Measurements from ENCODE around the gene ARID1B. TPM values are rescaled to one million over a fixed set of nuclear protein-coding genes. Genes with fewer than 3 reads are reported as not detected.
A peak's percentile ranks its signal among the peaks of the same experiment; 100 is the strongest.

Gene ARID1B
- total RNA-seq, 1 donor from 2014 or later, result 97.2 TPM

DNA sequence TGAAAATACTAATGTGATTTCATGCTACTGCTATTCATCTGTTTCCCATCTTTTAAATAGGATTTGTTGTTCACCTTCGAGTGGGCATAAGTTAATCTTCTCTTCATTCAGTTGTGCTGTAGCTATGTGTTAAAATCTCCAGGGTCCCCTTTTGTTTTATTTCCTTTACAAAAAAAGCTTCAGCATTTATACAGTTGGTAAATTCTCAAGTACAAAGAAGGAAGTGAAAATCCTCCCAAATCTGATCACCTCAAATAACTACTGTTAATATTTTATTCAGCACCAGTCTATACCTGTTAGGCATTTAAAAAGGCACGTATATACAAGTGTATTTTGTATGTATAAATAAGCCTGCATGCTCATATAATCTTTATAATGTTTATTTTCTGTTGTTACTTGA lies 294.9 kb downstream of the ARID1B start:
- H3K36me3 Mint-ChIP-seq, result peaks cover 16% of the 10 kb centered on the region
- TF ChIP-seq, protein P1, sequence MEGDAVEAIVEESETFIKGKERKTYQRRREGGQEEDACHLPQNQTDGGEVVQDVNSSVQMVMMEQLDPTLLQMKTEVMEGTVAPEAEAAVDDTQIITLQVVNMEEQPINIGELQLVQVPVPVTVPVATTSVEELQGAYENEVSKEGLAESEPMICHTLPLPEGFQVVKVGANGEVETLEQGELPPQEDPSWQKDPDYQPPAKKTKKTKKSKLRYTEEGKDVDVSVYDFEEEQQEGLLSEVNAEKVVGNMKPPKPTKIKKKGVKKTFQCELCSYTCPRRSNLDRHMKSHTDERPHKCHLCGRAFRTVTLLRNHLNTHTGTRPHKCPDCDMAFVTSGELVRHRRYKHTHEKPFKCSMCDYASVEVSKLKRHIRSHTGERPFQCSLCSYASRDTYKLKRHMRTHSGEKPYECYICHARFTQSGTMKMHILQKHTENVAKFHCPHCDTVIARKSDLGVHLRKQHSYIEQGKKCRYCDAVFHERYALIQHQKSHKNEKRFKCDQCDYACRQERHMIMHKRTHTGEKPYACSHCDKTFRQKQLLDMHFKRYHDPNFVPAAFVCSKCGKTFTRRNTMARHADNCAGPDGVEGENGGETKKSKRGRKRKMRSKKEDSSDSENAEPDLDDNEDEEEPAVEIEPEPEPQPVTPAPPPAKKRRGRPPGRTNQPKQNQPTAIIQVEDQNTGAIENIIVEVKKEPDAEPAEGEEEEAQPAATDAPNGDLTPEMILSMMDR (conservative IDR thresholded peaks at IDR 0.05), result no peak
- no peak overlapping the region for H3K4me3 Mint-ChIP-seq
- H3K27me3 Mint-ChIP-seq, result no peaks in the 10 kb centered on the region
- H3K4me1 Mint-ChIP-seq (ENCODE audit: unreplicated experiment), result peaks cover 48% of the 10 kb centered on the region
- no peak for DNase-seq (ENCODE audit: extremely low spot score, unreplicated experiment)
- no peak overlapping the region for H3K27ac Mint-ChIP-seq
- no peaks in the 10 kb centered on the region for H3K9me3 Mint-ChIP-seq

DNA sequence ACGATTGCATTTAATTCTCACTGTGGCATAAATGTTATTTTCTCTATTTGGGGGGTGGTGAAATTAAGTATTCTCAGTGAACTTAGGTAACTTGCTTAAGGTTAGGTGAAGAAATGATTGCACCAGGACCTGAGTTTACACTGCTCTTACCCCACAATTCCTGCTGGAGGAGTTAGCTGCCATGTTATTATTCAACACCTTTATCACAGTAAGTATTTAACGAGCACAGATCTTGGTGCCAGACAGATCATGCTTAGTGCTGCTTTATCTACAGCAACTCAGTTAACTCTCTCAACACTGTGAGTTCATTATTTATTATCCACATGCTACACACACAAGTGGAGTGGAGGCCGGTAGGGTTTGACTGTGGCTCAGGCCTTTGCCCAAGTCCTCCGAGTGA lies 296.4 kb downstream of the ARID1B start:
- Mint-ChIP-seq H3K9me3 (no peaks in the 10 kb centered on the region), H3K4me1 (ENCODE audit: unreplicated experiment) (peaks cover 47% of the 10 kb centered on the region), H3K27ac (no peak overlapping the region), H3K36me3 (peaks cover 16% of the 10 kb centered on the region), H3K4me3 (no peak overlapping the region), H3K27me3 (no peaks in the 10 kb centered on the region)
- TF ChIP-seq, protein P1 (conservative IDR thresholded peaks at IDR 0.05), result no peak
- DNase-seq (ENCODE audit: extremely low spot score, unreplicated experiment), result no peak

DNA sequence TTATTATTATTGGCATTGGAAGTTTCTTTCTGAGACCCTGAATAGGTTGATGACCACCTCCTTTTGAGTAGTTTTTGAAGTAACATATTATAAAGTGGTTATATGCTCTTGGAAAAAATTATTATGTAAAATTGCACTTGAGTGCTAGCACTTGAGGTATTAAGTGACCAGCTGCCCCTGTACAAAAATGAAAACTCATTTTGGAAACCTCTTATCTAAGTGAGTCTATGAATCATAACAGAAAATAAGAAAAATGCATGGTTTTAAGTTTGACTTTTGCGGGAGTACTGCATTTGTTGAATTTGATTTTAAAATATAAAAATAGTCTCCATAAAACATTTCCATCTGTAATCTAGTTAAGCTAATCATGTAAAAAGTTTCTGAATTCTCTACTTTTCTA lies 297.8 kb downstream of the ARID1B start:
- no peaks in the 10 kb centered on the region for H3K27me3 Mint-ChIP-seq
- H3K9me3 Mint-ChIP-seq, result no peaks in the 10 kb centered on the region
- TF ChIP-seq, protein P1 (conservative IDR thresholded peaks at IDR 0.05), result no peak
- no peak overlapping the region for H3K4me3 Mint-ChIP-seq
- peaks cover 43% of the 10 kb centered on the region for H3K4me1 Mint-ChIP-seq (ENCODE audit: unreplicated experiment)
- H3K27ac Mint-ChIP-seq, result no peak overlapping the region
- no peak for DNase-seq (ENCODE audit: extremely low spot score, unreplicated experiment)
- H3K36me3 Mint-ChIP-seq, result peaks cover 16% of the 10 kb centered on the region

DNA sequence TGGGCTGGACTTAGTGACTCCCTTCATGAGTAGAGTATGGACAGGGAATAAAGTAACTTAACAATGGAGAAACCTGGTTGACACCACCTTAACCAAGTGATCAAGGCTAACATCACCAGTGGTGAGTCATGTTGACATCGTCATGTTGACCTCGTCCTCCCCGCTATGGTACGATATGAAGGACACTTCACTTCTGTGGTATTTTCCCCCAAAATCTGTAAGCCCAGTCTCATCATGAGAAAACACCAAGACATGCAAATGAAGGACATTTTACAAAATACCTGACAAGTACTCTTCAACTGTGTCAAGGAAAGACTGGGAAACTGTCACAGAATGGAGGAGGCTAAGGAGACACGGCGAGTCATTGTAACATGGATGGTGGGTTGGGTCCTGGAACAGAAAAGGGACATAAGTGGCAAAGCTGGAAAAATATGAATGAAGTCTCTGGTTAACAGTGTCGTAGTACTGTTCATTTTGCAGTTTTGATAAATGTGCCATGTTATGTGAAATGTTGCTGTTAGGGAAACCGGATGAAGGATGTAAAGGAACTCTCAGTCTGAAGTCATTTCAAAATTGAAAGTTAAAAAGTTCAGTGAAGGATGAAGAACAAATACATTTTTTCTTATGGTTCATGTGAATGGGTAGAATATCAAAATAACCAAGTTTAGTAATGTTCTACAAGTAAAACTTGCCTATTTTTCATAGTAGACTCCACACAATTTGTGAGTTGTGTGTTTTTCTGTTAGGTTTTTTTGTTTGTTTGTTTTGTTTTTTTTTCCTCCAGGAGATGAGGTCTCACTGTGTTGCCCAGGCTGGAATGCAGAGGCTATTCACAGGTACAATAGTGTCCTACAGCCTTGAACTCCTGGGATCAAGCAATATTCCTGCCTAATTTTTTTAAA lies 298.6 kb downstream of the ARID1B start:
- Mint-ChIP-seq H3K36me3 (peaks cover 16% of the 10 kb centered on the region), H3K27me3 (no peaks in the 10 kb centered on the region), H3K9me3 (no peaks in the 10 kb centered on the region), H3K4me1 (ENCODE audit: unreplicated experiment) (peaks cover 41% of the 10 kb centered on the region), H3K27ac (peak overlapping the region; percentile 25), H3K4me3 (no peak overlapping the region)
- TF ChIP-seq, protein P1 (conservative IDR thresholded peaks at IDR 0.05), result no peak
- DNase-seq (ENCODE audit: extremely low spot score, unreplicated experiment), result no peak

DNA sequence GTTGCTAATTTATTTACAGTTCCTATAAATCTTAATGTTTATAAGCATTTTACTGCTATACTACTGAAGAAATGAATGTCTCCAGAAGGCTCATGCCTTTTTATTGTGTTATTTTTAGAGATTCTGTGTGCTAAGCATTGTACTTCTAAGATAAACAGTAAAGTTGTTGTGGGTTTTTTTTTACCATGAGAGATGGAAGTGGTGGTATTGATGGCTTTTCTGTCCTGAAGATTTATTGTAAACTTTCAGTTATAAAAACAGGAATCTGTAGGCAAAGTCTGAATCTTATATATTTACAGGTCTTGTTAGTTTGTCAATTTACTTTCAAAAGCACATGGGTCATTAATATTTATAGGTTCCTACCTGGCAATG lies 299.3 kb downstream of the ARID1B start:
- H3K4me1 Mint-ChIP-seq (ENCODE audit: unreplicated experiment), result peaks cover 35% of the 10 kb centered on the region
- no peaks in the 10 kb centered on the region for H3K9me3 Mint-ChIP-seq
- no peak overlapping the region for H3K4me3 Mint-ChIP-seq
- no peaks in the 10 kb centered on the region for H3K27me3 Mint-ChIP-seq
- no peak for DNase-seq (ENCODE audit: extremely low spot score, unreplicated experiment)
- peaks cover 16% of the 10 kb centered on the region for H3K36me3 Mint-ChIP-seq
- TF ChIP-seq, protein P1 (conservative IDR thresholded peaks at IDR 0.05), result no peak
- H3K27ac Mint-ChIP-seq, result no peak overlapping the region
